Stimulated activated CD4-positive, alpha-beta T cell treated with anti-CD3 and anti-CD28 coated beads, Interleukin-4, amount 100 ng/mL, for 4 hours (primary cell): ENCODE data around the gene NFS1.
"Not testable (repeated sequence)": the region's sequence is repeated elsewhere in the genome, so short reads cannot be mapped to it uniquely, and the experiment has no call there.

ENCODE experiments used
- DNase-seq, 2 experiments: peaks; one replicate each; pipeline ENCODE4 v3.0.0-alpha.2; 2020

NFS1 gene

GRCh38 chr20:35729283-35729807 lies 30.2 kb upstream of the NFS1 start:
- no peak for DNase-seq

- no peak for DNase-seq
These were observed 27.9 kb upstream of the NFS1 start for GRCh38 chr20:35726842-35727711.

- DNase-seq: no peak
These were observed 25.4 kb upstream of the NFS1 start for GRCh38 chr20:35724321-35725230.

GRCh38 chr20:35723652-35724320 lies 24.6 kb upstream of the NFS1 start:
- not testable (repeated sequence) for DNase-seq

GRCh38 chr20:35723275-35723639 lies 24.1 kb upstream of the NFS1 start:
- not testable (repeated sequence) for DNase-seq

- DNase-seq: no peak
These were observed 22.5 kb upstream of the NFS1 start for GRCh38 chr20:35721621-35722020.

GRCh38 chr20:35721219-35721618 lies 22.1 kb upstream of the NFS1 start:
- DNase-seq: no peak

GRCh38 chr20:35720165-35721123 lies 21.3 kb upstream of the NFS1 start:
- no peak for DNase-seq

- DNase-seq: no peak
These were observed 20.6 kb upstream of the NFS1 start for GRCh38 chr20:35719717-35720116.

GRCh38 chr20:35718972-35719635 lies 20.0 kb upstream of the NFS1 start:
- DNase-seq: no peak

- DNase-seq: not testable (repeated sequence)
These were observed 19.2 kb upstream of the NFS1 start for GRCh38 chr20:35718321-35718720.

- DNase-seq: no peak
These were observed 17.2 kb upstream of the NFS1 start for GRCh38 chr20:35716330-35716729.

- DNase-seq: no peak
These were observed 16.5 kb upstream of the NFS1 start for GRCh38 chr20:35715652-35716051.

GRCh38 chr20:35714127-35714526 lies 15.0 kb upstream of the NFS1 start:
- DNase-seq: no peak

GRCh38 chr20:35713120-35713519 lies 14.0 kb upstream of the NFS1 start:
- not testable (repeated sequence) for DNase-seq

GRCh38 chr20:35711588-35712209 lies 12.5 kb upstream of the NFS1 start:
- DNase-seq: no peak

GRCh38 chr20:35710884-35711587 lies 11.9 kb upstream of the NFS1 start:
- no peak for DNase-seq

- DNase-seq: no peak
These were observed 10.9 kb upstream of the NFS1 start for GRCh38 chr20:35710039-35710438.

- DNase-seq: no peak
These were observed 10.1 kb upstream of the NFS1 start for GRCh38 chr20:35709259-35709658.

- DNase-seq: no peak
These were observed 9.3 kb upstream of the NFS1 start for GRCh38 chr20:35708502-35708901.
